Measurements from ENCODE around the gene PLS3.

DNA sequence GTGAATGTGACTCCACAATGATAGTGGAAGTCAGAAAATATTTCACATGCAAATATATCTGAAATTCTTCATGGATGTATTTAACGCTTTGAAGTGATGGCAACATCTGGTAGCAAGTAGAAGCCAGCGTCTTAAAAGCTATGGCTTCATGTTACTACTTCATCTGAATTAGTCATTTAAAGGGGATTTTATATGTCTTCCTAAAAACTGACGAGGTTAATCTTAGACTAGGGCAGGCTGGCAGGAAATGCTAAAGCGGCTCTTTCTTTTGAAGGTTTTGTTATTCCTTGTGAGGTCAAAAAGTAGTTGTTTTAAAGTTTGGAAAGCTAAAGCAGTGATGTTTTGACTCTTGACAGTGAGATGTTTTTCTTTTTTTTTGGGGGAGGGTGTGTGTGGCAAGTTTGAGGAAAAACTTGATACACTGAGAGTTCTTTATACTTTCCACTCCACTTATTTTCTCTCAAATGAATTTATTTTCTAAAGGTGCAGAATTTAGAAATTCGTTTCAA, 22.6 kb downstream of the PLS3 start:
- TF ChIP-seq GATA1 (IDR thresholded peaks at IDR 0.05; ENCODE audit: low read depth, low read length) (no peak), POLR2A (IDR thresholded peaks at IDR 0.05; ENCODE audit: low read length) (no peak)

Data from erythroblast (primary cell).